ENCODE data around the gene DNAJC4. TPM values are rescaled to one million over a fixed set of nuclear protein-coding genes. Genes with fewer than 3 reads are reported as not detected.
A peak's percentile ranks its signal among the peaks of the same experiment; 100 is the strongest.

The DNAJC4 gene
- total RNA-seq, 1 experiment from 2014 or later = 57.1 TPM

DNA sequence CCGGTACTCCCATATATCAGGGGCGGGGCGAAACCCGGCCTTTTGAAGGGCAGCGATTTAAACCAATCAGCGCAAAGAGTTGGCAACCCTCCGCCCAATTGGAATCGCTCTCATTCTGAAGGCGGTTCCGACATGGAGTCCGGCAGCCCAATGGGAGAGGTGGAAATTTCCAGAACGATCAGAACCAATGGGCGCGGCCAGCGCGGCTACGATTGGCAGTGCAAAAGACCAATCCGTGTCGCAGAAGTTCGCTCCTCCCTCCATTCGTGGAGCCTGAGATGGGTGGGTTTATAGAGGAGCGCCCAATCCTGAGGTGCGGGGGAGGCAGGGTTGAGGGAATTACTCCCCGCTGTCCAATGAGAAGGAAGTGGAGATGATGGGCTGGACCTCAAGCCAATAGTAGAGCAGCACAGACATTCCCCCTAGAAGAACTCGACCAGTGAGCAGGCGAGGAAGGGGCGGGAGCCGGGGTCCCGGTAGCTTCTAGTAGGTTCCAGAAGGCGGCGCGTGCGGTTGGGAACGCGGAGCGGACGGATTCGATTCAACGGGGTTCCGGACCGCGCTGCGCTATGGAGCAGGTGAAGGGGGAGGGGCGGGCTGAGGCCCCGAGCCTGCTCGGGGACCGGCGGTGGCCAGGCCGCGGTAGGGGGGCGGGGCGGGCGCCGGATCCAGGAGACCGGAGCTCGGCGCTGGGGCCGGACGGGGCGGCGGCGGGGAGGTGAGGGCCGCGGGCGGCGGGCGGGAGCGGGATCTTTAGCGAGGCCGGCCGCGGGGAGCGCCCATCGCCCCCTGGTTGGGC, 44.5 kb upstream of the DNAJC4 start, which contains the start of gene STIP1:
TSS of gene STIP1 (plus strand) at position 479 of the 799 bp plus-strand sequence. CDS start at position 570, 91 bp downstream.
- Histone ChIP-seq H3K9me3 (ENCODE audit: insufficient read depth, low read depth) (no peaks in the 10 kb centered on the region), H3K9me2 (ENCODE audit: insufficient read depth) (no peaks in the 10 kb centered on the region), H3K27ac (peak within 1 kb of the TSS; percentile 64), H3K4me3 (peak within 1 kb of the TSS; percentile 64), H2AFZ (peak within 1 kb of the TSS; percentile 79), H3K79me2 (ENCODE audit: low read depth) (peaks cover 28% of the 10 kb centered on the region), H3F3A (ENCODE audit: insufficient read depth, low read depth) (peaks cover 44% of the 10 kb centered on the region; the same call in 1 of the 2 replicates), H4K20me1 (ENCODE audit: insufficient read depth) (no peaks in the 10 kb centered on the region; the same call in 1 of the 2 replicates), H3K27me3 (ENCODE audit: insufficient read depth, low read depth) (no peaks in the 10 kb centered on the region), H3K4me2 (peak within 1 kb of the TSS; percentile 90), H3K36me3 (ENCODE audit: low read depth) (peaks cover 12% of the 10 kb centered on the region; the same call in 1 of the 2 replicates), H3K4me1 (replicated peaks; ENCODE audit: insufficient read depth) (peaks cover 29% of the 10 kb centered on the region)
- POLR2A ChIA-PET (ENCODE audit: unreplicated experiment) = interaction anchor here (0.5 to 0.8 kb wide), 7 partner anchors 16 to 344 kb away, joined by 3 to 19 read pairs (median 5); no protein-coding TSS in a partner anchor
- intact Hi-C loops (cut with micrococcal nuclease; ENCODE audit: unreplicated experiment) = loop anchor here (1.0 to 5.0 kb wide), 3 partner anchors 21 to 119 kb away; partner anchors contain the start of genes DNAJC4, ESRRA and VEGFB
- BruUV-seq (replicated peaks) = no TSS peak
- CTCF ChIA-PET = interaction anchor here (0.6 to 0.8 kb wide), 8 partner anchors 15 to 301 kb away, joined by 3 to 6 read pairs (median 3); partner anchors contain the start of gene CATSPERZ
- peak; percentile 100 for DNase-seq
- TF ChIP-seq, protein P1, sequence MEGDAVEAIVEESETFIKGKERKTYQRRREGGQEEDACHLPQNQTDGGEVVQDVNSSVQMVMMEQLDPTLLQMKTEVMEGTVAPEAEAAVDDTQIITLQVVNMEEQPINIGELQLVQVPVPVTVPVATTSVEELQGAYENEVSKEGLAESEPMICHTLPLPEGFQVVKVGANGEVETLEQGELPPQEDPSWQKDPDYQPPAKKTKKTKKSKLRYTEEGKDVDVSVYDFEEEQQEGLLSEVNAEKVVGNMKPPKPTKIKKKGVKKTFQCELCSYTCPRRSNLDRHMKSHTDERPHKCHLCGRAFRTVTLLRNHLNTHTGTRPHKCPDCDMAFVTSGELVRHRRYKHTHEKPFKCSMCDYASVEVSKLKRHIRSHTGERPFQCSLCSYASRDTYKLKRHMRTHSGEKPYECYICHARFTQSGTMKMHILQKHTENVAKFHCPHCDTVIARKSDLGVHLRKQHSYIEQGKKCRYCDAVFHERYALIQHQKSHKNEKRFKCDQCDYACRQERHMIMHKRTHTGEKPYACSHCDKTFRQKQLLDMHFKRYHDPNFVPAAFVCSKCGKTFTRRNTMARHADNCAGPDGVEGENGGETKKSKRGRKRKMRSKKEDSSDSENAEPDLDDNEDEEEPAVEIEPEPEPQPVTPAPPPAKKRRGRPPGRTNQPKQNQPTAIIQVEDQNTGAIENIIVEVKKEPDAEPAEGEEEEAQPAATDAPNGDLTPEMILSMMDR (conservative IDR thresholded peaks at IDR 0.05) = peak; percentile 31; the same call in 1 of the 2 replicates
- no peak for TF ChIP-seq EZH2 (IDR thresholded peaks at IDR 0.05; ENCODE audit: low read depth)

GRCh38 chr11:64186492-64187165, 43.7 kb upstream of the DNAJC4 start:
- no peaks in the 10 kb centered on the region for H3K9me3 ChIP-seq (ENCODE audit: insufficient read depth, low read depth)
- H3K36me3 ChIP-seq (ENCODE audit: low read depth) = peaks cover 12% of the 10 kb centered on the region; the same call in 1 of the 2 replicates
- H3K27me3 ChIP-seq (ENCODE audit: insufficient read depth, low read depth) = no peaks in the 10 kb centered on the region
- intact Hi-C loops (cut with micrococcal nuclease; ENCODE audit: unreplicated experiment) = loop anchor here (5.0 kb wide), 1 partner anchor 46 kb away; the partner anchor contains the start of genes DNAJC4 and VEGFB
- no TSS peak for BruUV-seq (replicated peaks)
- H4K20me1 ChIP-seq (ENCODE audit: insufficient read depth) = no peaks in the 10 kb centered on the region; the same call in 1 of the 2 replicates
- peaks cover 45% of the 10 kb centered on the region; the same call in 1 of the 2 replicates for H3F3A ChIP-seq (ENCODE audit: insufficient read depth, low read depth)
- H3K4me2 ChIP-seq = no peak overlapping the region
- H3K4me3 ChIP-seq = no peak overlapping the region
- peaks cover 28% of the 10 kb centered on the region for H3K79me2 ChIP-seq (ENCODE audit: low read depth)
- H2AFZ ChIP-seq = no peak overlapping the region
- CTCF ChIA-PET = interaction anchor here (0.6 to 0.8 kb wide), 5 partner anchors 95 to 302 kb away, joined by 3 to 4 read pairs (median 3); partner anchors contain the start of gene CATSPERZ
- no peak for DNase-seq
- H3K9me2 ChIP-seq (ENCODE audit: insufficient read depth) = no peaks in the 10 kb centered on the region
- H3K27ac ChIP-seq = no peak overlapping the region
- peaks cover 21% of the 10 kb centered on the region for H3K4me1 ChIP-seq (replicated peaks; ENCODE audit: insufficient read depth)
- TF ChIP-seq, protein P1 (conservative IDR thresholded peaks at IDR 0.05) = 0 out of 2 replicates have a peak, but pooled peaks have one; percentile 0
- no peak for TF ChIP-seq EZH2 (IDR thresholded peaks at IDR 0.05; ENCODE audit: low read depth)
- POLR2A ChIA-PET (ENCODE audit: unreplicated experiment) = interaction anchor here (0.6 kb wide), 2 partner anchors 345 to 1284 kb away, joined by 3 to 5 read pairs; no protein-coding TSS in a partner anchor

DNA sequence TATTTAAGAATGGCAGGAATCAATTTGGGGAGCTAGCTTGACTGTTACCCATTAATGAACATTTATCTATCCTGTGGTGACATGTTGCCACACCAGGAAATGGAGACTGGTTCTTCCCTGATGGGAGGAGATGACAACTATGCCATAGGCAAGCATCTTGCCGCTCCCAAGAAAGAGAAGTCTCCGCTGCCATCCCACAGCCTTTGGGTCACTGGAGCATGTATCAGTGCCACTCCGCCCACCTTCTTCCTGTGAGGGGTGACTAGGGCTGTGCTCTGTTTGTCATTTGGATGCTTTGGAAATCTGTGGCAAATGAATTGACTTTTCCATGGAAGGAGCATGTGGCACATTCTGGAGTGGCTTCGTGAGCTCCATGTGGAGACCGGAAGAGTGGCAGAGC, 37.9 kb upstream of the DNAJC4 start:
- no peaks in the 10 kb centered on the region for H3K27me3 ChIP-seq (ENCODE audit: insufficient read depth, low read depth)
- no peaks in the 10 kb centered on the region for H3K9me2 ChIP-seq (ENCODE audit: insufficient read depth)
- H2AFZ ChIP-seq = no peak overlapping the region
- no TSS peak for BruUV-seq (replicated peaks)
- H3K79me2 ChIP-seq (ENCODE audit: low read depth) = peaks cover 21% of the 10 kb centered on the region
- ChIA-PET POLR2A (ENCODE audit: unreplicated experiment) (no interaction called here), CTCF (no interaction called here)
- TF ChIP-seq, protein P1 (conservative IDR thresholded peaks at IDR 0.05) = no peak
- TF ChIP-seq EZH2 (IDR thresholded peaks at IDR 0.05; ENCODE audit: low read depth) = no peak
- DNase-seq = no peak
- H3K4me3 ChIP-seq = no peak overlapping the region
- H3K9me3 ChIP-seq (ENCODE audit: insufficient read depth, low read depth) = no peaks in the 10 kb centered on the region
- no peaks in the 10 kb centered on the region for H3K4me1 ChIP-seq (replicated peaks; ENCODE audit: insufficient read depth)
- H4K20me1 ChIP-seq (ENCODE audit: insufficient read depth) = peaks cover 8% of the 10 kb centered on the region
- H3F3A ChIP-seq (ENCODE audit: insufficient read depth, low read depth) = peaks cover 68% of the 10 kb centered on the region
- H3K27ac ChIP-seq = no peak overlapping the region
- intact Hi-C loops (cut with micrococcal nuclease; ENCODE audit: unreplicated experiment) = no loop called here
- peaks cover 59% of the 10 kb centered on the region for H3K36me3 ChIP-seq (ENCODE audit: low read depth)
- H3K4me2 ChIP-seq = no peak overlapping the region

Measured in PC-9 (cell line).